SK-N-MC (cell line): ENCODE results near the gene P2RX4.
"Not testable (repeated sequence)": the region's sequence is repeated elsewhere in the genome, so short reads cannot be mapped to it uniquely, and the experiment has no call there.

Experiments used
- DNase-seq: peaks from one replicate; pipeline ENCODE4 v3.0.0-alpha.2; 2011; ENCODE audit warnings: low read depth, low spot score
- H3K27ac ChIP-seq: fragments of 200-600 bp; sonication (generic); 2 replicates; pipeline ENCODE4 v1.5.1; 2016; ENCODE audit warnings: mixed run types
- H3K36me3 ChIP-seq: fragments of 200-600 bp; sonication (generic); 2 replicates; pipeline ENCODE4 v1.6.1; 2017; ENCODE audit warnings: antibody characterized with exemption, low read length, mixed read lengths; ENCODE audit not compliant: insufficient read depth
- H3K4me3 ChIP-seq: fragments of 200-600 bp; sonication (generic); 2 replicates; pipeline ENCODE4 v1.5.1; 2016
- H3K9ac ChIP-seq: fragments of 200-600 bp; sonication (generic); 2 replicates; pipeline ENCODE4 v1.8.0; 2017; ENCODE audit warnings: mixed run types, mixed read lengths; ENCODE audit not compliant: insufficient read length
- H3K9me3 ChIP-seq: fragments of 200-600 bp; sonication (generic); 2 replicates; pipeline ENCODE4 v1.6.1; 2017; ENCODE audit warnings: low read depth, mild to moderate bottlenecking, antibody characterized with exemption, low read length, moderate library complexity, mixed read lengths
- EZH2 ChIP-seq: fragments of 200-600 bp; sonication (generic); IDR thresholded peaks from one replicate; pipeline ENCODE4 v1.6.1; 2017; ENCODE audit warnings: antibody characterized with exemption
- FOXP2 ChIP-seq: optimal IDR thresholded peaks from 2 replicates; pipeline ENCODE3; 2011; ENCODE audit warnings: mild to moderate bottlenecking, moderate library complexity; ENCODE audit not compliant: insufficient read depth; ENCODE audit errors: extremely low read length, control extremely low read depth
- POLR2AphosphoS5 ChIP-seq: IDR thresholded peaks from 2 replicates; pipeline ENCODE4 v1.6.1; 2012; ENCODE audit warnings: mild to moderate bottlenecking, low read depth, low read length, borderline replicate concordance

The P2RX4 gene

GRCh38 chr12:121223292-121224285, 13.7 kb downstream of the P2RX4 start:
- no peak overlapping the region for H3K27ac ChIP-seq

GRCh38 chr12:121224591-121224990, 14.7 kb downstream of the P2RX4 start:
- no peak overlapping the region for H3K4me3 ChIP-seq
- no peak for TF ChIP-seq EZH2
- no peak for DNase-seq
- H3K27ac ChIP-seq, result no peak overlapping the region
- no peak overlapping the region for H3K9ac ChIP-seq
- H3K36me3 ChIP-seq, result no peaks in the 10 kb centered on the region
- no peaks in the 10 kb centered on the region for H3K9me3 ChIP-seq

More at GRCh38 chr12:121223292-121224285, 13.7 kb downstream of the P2RX4 start:
- Histone ChIP-seq H3K9me3 (no peaks in the 10 kb centered on the region), H3K36me3 (no peaks in the 10 kb centered on the region), H3K9ac (no peak overlapping the region), H3K4me3 (no peak overlapping the region)
- TF ChIP-seq FOXP2 (no peak), EZH2 (no peak), POLR2AphosphoS5 (no peak)
- no peak for DNase-seq

GRCh38 chr12:121226399-121226798, 16.5 kb downstream of the P2RX4 start:
- Histone ChIP-seq H3K9ac (no peak overlapping the region), H3K4me3 (no peak overlapping the region), H3K36me3 (no peaks in the 10 kb centered on the region), H3K9me3 (no peaks in the 10 kb centered on the region), H3K27ac (no peak overlapping the region)
- no peak for DNase-seq
- TF ChIP-seq POLR2AphosphoS5 (no peak), EZH2 (no peak), FOXP2 (no peak)

GRCh38 chr12:121226871-121227270, 16.9 kb downstream of the P2RX4 start:
- DNase-seq, H3K4me3 ChIP-seq, H3K9ac ChIP-seq, H3K9me3 ChIP-seq, H3K27ac ChIP-seq, H3K36me3 ChIP-seq: not testable (repeated sequence)

- Histone ChIP-seq H3K4me3 (no peak overlapping the region), H3K9ac (no peak overlapping the region), H3K9me3 (no peaks in the 10 kb centered on the region), H3K27ac (no peak overlapping the region), H3K36me3 (no peaks in the 10 kb centered on the region)
- no peak for DNase-seq
- TF ChIP-seq EZH2 (no peak), FOXP2 (no peak), POLR2AphosphoS5 (no peak)
Measured at GRCh38 chr12:121227294-121227693, 17.4 kb downstream of the P2RX4 start.

- TF ChIP-seq POLR2AphosphoS5 (no peak), FOXP2 (no peak), EZH2 (no peak)
- DNase-seq, result no peak
- no peak overlapping the region for H3K4me3 ChIP-seq
- no peaks in the 10 kb centered on the region for H3K9me3 ChIP-seq
- no peak overlapping the region for H3K27ac ChIP-seq
- H3K36me3 ChIP-seq, result no peaks in the 10 kb centered on the region
- H3K9ac ChIP-seq, result no peak overlapping the region
Measured at GRCh38 chr12:121228919-121229665, 19.2 kb downstream of the P2RX4 start.

GRCh38 chr12:121229826-121230537, 20.1 kb downstream of the P2RX4 start:
- TF ChIP-seq POLR2AphosphoS5, result 0 out of 2 replicates have a peak, but pooled peaks have one; percentile 9
- not testable (repeated sequence) for H3K27ac ChIP-seq, H3K9me3 ChIP-seq, DNase-seq, H3K9ac ChIP-seq, H3K36me3 ChIP-seq, H3K4me3 ChIP-seq

- no peak overlapping the region for H3K27ac ChIP-seq
- no peak for DNase-seq
- no peak for TF ChIP-seq FOXP2
- TF ChIP-seq POLR2AphosphoS5, result 0 out of 2 replicates have a peak, but pooled peaks have one; percentile 2
- TF ChIP-seq EZH2, result no peak
- no peaks in the 10 kb centered on the region; the same call in 1 of the 2 replicates for H3K36me3 ChIP-seq
- no peak overlapping the region for H3K4me3 ChIP-seq
- H3K9me3 ChIP-seq, result no peaks in the 10 kb centered on the region
- H3K9ac ChIP-seq, result no peak overlapping the region
Measured at GRCh38 chr12:121230538-121230907, 20.6 kb downstream of the P2RX4 start.
